Subcutaneous abdominal adipose tissue (tissue), 5 donors: Measurements from ENCODE around the gene CCDC178.
"Not testable (repeated sequence)": the region's sequence is repeated elsewhere in the genome, so short reads cannot be mapped to it uniquely, and the experiment has no call there.

Experiments
- H3K27ac ChIP-seq: one replicate; pipeline ENCODE4 v1.7.0; 2013; ENCODE audit warnings: low read depth, mild to moderate bottlenecking, inconsistent platforms, low read length, moderate library complexity
- H3K27me3 ChIP-seq, 5 donors: one replicate each; pipeline ENCODE4 v1.7.0; 2013; ENCODE audit warnings: low read length in 5 of 5, inconsistent platforms in 1 of 5; ENCODE audit not compliant: control insufficient read depth in 5 of 5, insufficient read depth in 4 of 5
- H3K36me3 ChIP-seq, 5 donors: one replicate each; pipeline ENCODE4 v1.7.0; 2013; ENCODE audit warnings: low read length in 5 of 5; ENCODE audit not compliant: control insufficient read depth in 5 of 5, insufficient read depth in 5 of 5
- H3K4me1 ChIP-seq, 5 donors: one replicate each; pipeline ENCODE4 v1.7.0; 2013; ENCODE audit warnings: low read length in 5 of 5, mild to moderate bottlenecking in 3 of 5, moderate library complexity in 1 of 5; ENCODE audit not compliant: control insufficient read depth in 5 of 5, insufficient read depth in 5 of 5
- H3K4me3 ChIP-seq, 5 donors: one replicate each; pipeline ENCODE4 v1.7.0; 2013; ENCODE audit warnings: low read length in 5 of 5, low read depth in 1 of 5
- H3K9ac ChIP-seq, 5 donors: one replicate each; pipeline ENCODE4 v1.7.0; 2013; ENCODE audit warnings: low read length in 5 of 5, mild to moderate bottlenecking in 4 of 5, moderate library complexity in 3 of 5
- H3K9me3 ChIP-seq, 5 donors: one replicate each; pipeline ENCODE4 v1.7.0; 2013; ENCODE audit warnings: low read length in 5 of 5; ENCODE audit not compliant: control insufficient read depth in 5 of 5
- donor health status: healthy.
- donor health status: healthy.
- donor health status: healthy.
- donor health status: healthy.
- donor health status: healthy.

Gene CCDC178

DNA sequence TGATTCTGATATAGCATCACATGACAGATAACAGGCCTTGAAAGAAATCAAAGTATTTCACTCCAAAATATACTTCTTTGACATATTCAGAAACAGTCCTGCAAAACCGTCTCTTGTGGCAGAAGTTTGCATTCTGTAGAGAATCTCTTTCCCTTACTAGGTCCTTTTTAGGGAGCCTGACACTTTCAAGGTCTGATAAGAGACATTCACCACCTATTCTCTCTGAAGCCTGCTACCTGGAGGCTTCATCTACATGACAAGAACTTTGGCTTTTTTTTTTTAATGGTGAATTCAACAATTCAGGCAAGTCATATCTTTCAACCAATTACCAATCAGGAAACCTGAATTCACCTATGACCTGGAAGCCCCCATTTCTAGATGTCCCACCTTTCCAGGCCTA, 83.8 kb downstream of the CCDC178 start:
- Histone ChIP-seq H3K27ac (no peak overlapping the region), H3K36me3 (no peaks in the 10 kb centered on the region), H3K9ac (no peak overlapping the region), H3K9me3 (peaks cover 0 to 5% (median 2%) of the 10 kb centered on the region in 5 donors), H3K4me1 (no peaks in the 10 kb centered on the region), H3K4me3 (no peak overlapping the region), H3K27me3 (no peaks in the 10 kb centered on the region)

DNA sequence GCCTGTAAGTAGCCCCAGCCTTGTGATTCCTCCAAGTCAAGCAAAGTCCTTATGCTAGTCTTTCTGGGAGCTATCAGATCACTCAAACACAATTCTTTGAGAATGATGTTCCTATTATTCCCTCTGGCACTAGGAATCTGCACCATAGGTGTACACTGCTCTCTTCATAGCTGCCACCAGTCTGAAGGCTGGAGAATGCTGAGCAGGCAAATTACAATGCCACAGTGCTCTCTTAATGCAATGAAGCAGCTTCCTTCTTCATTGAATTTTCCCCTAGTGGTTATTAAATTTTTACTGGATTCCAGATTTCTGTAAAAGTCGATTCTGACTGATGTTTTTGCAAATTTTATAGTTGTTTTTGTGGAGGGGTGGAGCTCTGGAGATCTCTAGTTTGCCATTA, 84.8 kb downstream of the CCDC178 start:
- H3K9ac ChIP-seq, result no peak overlapping the region
- H3K9me3 ChIP-seq, result peaks cover 0 to 4% (median 0%) of the 10 kb centered on the region in 5 donors
- H3K27me3 ChIP-seq, result no peaks in the 10 kb centered on the region
- no peaks in the 10 kb centered on the region for H3K36me3 ChIP-seq
- no peaks in the 10 kb centered on the region for H3K4me1 ChIP-seq
- no peak overlapping the region for H3K27ac ChIP-seq
- H3K4me3 ChIP-seq, result no peak overlapping the region

DNA sequence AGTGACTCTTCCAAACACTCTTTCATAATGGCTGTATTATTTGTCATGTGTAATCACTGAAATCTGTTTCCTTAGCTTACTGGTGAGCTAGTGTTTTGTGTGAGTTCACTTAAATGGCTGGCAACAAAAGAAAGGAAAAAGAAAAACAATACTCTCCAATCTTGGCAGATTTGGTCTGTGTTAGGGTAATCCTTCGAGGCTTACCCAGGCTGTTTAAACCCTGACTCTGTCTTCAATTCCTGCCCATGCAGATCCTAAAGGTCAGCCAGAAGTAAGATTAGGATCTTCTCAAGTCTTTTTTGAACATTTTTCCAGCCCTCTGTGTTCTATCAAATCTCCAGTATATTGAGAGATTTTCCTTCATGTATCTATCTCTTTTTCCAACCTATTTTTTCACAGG, 85.3 kb downstream of the CCDC178 start:
- Histone ChIP-seq H3K9ac (no peak overlapping the region), H3K27ac (no peak overlapping the region), H3K36me3 (no peaks in the 10 kb centered on the region), H3K4me1 (no peaks in the 10 kb centered on the region), H3K9me3 (peaks cover 0 to 4% (median 0%) of the 10 kb centered on the region in 5 donors), H3K27me3 (no peaks in the 10 kb centered on the region), H3K4me3 (no peak overlapping the region)

DNA sequence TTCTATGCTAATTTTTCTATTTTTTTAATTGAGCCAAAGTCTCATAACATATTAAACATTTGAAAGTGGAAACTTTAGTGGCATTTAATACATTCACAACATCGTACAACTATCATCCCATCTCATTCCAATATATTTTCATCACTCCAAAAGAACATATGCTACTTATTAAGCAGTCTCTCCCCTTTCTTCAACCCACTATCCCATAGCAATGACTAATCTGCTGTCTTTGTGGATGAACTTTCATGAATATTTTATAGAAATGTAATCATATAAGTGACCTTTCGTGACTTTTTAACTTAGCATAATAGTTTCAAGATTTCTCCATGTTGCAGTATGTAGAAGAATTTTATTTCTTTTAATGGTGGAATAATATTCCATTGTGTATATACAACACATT, 90.3 kb downstream of the CCDC178 start:
- no peaks in the 10 kb centered on the region for H3K9me3 ChIP-seq
- H3K9ac ChIP-seq, result no peak overlapping the region
- no peak overlapping the region for H3K27ac ChIP-seq
- H3K4me1 ChIP-seq, result no peaks in the 10 kb centered on the region
- no peaks in the 10 kb centered on the region for H3K27me3 ChIP-seq
- H3K4me3 ChIP-seq, result no peak overlapping the region
- no peaks in the 10 kb centered on the region for H3K36me3 ChIP-seq

DNA sequence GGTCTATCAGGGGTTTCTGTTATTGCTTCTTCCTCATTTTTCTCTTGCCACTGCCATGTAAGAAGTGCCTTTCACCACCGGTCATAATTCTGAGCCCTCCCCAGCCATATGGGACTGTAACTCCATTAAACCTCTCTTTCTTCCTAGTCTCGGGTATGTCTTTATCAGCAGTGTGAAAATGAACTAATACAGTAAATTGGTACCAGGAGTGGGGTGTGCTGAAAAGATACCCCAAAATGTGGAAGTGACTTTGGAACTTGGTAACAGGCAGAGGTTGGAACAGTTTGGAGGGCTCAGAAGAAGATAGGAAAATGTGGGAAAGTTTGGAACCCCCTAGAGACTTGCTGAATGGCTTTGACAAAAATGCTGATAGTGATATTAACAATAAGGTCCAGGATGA, 100.8 kb downstream of the CCDC178 start:
- H3K36me3 ChIP-seq, H3K27ac ChIP-seq, H3K4me3 ChIP-seq, H3K4me1 ChIP-seq, H3K9ac ChIP-seq, H3K27me3 ChIP-seq: not testable (repeated sequence)
- H3K9me3 ChIP-seq, result peaks cover 0 to 17% (median 10%) of the 10 kb centered on the region in 5 donors

DNA sequence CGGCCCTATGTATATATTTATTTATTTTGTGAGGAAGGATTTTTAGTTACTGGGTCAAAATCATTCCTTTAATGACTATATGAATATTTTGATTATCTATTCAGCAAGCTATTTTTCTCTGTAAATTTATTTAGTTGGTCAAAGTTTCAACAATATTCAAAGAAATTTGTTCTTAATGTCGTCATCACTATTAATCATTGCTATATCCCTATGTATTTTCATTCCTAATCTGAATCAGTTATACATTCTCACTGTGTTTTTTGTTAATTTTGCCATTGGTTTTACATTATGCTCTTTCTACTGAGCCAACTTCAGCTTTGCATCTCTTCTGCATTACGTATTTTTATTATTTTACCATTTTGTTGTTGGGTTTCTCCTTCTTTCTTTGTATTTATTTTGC, 105.7 kb downstream of the CCDC178 start:
- H3K9ac ChIP-seq, result no peak overlapping the region
- no peak overlapping the region for H3K27ac ChIP-seq
- no peak overlapping the region for H3K4me3 ChIP-seq
- no peaks in the 10 kb centered on the region for H3K4me1 ChIP-seq
- H3K36me3 ChIP-seq, result no peaks in the 10 kb centered on the region
- peaks cover 0 to 5% (median 2%) of the 10 kb centered on the region in 5 donors for H3K9me3 ChIP-seq
- no peaks in the 10 kb centered on the region for H3K27me3 ChIP-seq

DNA sequence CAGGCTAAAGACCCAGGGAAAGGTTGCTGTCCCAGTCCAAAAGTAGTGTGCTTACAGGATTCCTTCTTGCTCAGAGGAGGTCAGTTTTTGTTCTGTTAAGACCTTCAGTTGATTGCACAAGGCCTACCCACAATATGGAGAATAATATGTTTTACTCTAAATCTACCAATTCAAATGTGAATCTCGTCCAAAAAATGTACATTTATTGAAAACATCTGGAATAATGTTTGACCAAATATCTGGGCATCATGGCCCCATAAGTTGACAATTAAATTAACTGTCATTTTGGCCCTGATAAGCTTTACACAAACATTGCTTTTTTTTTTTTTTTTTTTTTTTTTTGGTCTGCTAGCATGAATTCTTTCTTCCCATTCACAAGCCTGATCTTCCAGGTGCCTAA, 109.8 kb downstream of the CCDC178 start:
- Histone ChIP-seq H3K27ac (no peak overlapping the region), H3K9ac (no peak overlapping the region), H3K36me3 (no peaks in the 10 kb centered on the region), H3K27me3 (no peaks in the 10 kb centered on the region), H3K4me1 (no peaks in the 10 kb centered on the region), H3K4me3 (no peak overlapping the region), H3K9me3 (no peaks in the 10 kb centered on the region)

DNA sequence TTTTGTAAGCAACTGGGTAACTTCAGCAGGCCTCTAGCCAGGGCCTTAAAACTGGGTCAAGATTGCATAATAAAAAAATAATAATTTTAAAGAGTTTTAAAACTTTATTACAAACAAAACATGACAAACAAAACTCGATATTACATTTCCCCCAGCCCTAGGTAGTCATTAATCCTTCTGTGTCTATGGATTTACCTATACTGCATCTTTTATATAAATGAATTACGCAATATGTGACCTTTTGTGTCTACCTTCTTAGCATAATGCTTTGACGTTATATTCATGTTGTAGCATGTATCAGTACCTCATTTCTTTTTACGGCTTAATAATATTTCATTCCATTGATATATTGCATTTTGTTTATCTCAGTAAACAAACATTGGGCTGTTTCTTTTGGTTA, 113.5 kb downstream of the CCDC178 start:
- Histone ChIP-seq H3K27ac (no peak overlapping the region), H3K4me1 (no peaks in the 10 kb centered on the region), H3K9me3 (no peaks in the 10 kb centered on the region), H3K4me3 (no peak overlapping the region), H3K27me3 (no peaks in the 10 kb centered on the region), H3K36me3 (no peaks in the 10 kb centered on the region), H3K9ac (no peak overlapping the region)

DNA sequence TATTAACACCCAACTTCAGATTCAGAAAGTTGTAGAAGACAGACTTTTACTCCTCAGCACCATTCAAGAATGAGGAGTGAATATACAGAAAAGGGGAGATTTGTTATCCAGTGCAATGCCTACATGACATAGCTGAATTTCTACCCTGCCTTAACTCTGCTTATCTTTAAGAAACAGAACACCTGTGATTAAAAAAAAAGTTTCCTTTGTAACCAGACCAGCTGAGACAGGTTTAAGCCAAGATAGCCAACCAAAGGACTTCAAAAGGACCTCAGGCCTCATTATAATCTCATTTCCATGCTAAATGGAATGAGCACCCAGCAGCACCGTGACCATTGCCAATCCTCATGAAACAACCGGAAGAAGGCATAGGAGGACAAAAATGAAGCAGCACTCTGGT, 122.9 kb downstream of the CCDC178 start:
- H3K27ac ChIP-seq, result no peak overlapping the region
- H3K9ac ChIP-seq, result no peak overlapping the region
- H3K36me3 ChIP-seq, result no peaks in the 10 kb centered on the region
- no peaks in the 10 kb centered on the region for H3K9me3 ChIP-seq
- H3K4me3 ChIP-seq, result no peak overlapping the region
- H3K4me1 ChIP-seq, result no peaks in the 10 kb centered on the region
- no peaks in the 10 kb centered on the region for H3K27me3 ChIP-seq

DNA sequence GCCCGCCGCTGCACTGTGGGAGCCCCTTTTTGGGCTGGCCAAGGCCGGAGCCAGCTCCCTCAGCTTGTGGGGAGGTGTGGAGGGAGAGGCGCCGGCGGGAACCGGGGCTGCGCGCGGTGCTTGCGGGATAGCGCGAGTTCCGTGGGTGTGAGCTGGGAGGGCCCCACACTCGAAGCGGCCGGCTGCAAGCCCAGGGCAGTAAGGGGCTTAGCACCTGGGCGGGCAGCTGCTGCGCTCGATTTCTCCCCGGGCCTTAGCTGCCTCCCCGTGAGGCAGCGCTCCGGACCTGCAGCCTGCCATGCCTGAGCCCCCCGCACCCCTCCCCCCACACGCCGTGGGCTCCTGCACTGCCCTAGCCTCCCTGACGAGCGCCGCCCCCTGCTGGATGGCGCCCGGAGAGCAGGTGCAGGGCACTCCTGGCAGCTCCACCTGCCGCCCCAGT, 124.4 kb downstream of the CCDC178 start:
- H3K27me3 ChIP-seq, result no peaks in the 10 kb centered on the region
- no peaks in the 10 kb centered on the region for H3K36me3 ChIP-seq
- no peak overlapping the region for H3K9ac ChIP-seq
- no peak overlapping the region for H3K4me3 ChIP-seq
- H3K9me3 ChIP-seq, result no peaks in the 10 kb centered on the region
- no peak overlapping the region for H3K27ac ChIP-seq
- H3K4me1 ChIP-seq, result no peaks in the 10 kb centered on the region

DNA sequence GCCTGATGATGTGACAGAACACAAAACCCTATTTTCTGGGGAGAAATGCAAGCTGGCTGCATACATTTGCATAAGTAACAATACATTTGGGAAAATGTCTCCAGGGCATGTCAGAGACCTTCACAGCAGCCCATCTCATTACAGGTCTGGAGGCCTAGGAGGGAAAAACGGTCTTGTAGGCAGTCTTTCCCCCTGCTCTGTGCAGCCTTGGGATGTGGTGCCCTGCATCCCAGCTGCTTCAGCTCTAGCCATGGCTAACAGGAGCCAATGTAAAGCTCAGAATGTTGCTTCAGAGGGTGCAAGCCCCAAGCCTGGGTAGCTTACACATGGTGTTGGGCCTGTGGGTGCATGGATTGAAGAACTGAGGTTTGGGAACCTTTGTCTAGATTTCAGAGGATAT, 133.0 kb downstream of the CCDC178 start:
- no peaks in the 10 kb centered on the region for H3K9me3 ChIP-seq
- H3K9ac ChIP-seq, result no peak overlapping the region
- H3K27me3 ChIP-seq, result no peaks in the 10 kb centered on the region
- H3K27ac ChIP-seq, result no peak overlapping the region
- no peaks in the 10 kb centered on the region for H3K4me1 ChIP-seq
- H3K4me3 ChIP-seq, result no peak overlapping the region
- no peaks in the 10 kb centered on the region for H3K36me3 ChIP-seq
